Activated naive CD4-positive, alpha-beta T cell treated with anti-CD3 and anti-CD28 coated beads for 36 hours (primary cell): Measurements from ENCODE around the gene TTYH1. TPM values are rescaled to one million over a fixed set of nuclear protein-coding genes. Genes with fewer than 3 reads are reported as not detected.

Experiments used
- CTCF ChIA-PET: fragments of 350-600 bp; sonication (Branson Sonifier 250); formaldehyde crosslinking; loops from one replicate; lab custom pipeline; 2021; ENCODE audit warnings: antibody characterized with exemption; lab: Charles Lee
- DNase-seq: peaks from one replicate; pipeline ENCODE4 v3.0.0-alpha.2; 2020
- H3K27ac Mint-ChIP-seq: one replicate; pipeline ENCODE4 v1.8.0; 2021; ENCODE audit warnings: mild to moderate bottlenecking, mixed read lengths
- H3K27me3 Mint-ChIP-seq: one replicate; pipeline ENCODE4 v1.8.0; 2021; ENCODE audit warnings: low read depth, mixed read lengths
- H3K36me3 Mint-ChIP-seq: one replicate; pipeline ENCODE4 v1.8.0; 2021; ENCODE audit warnings: low read depth, mixed read lengths
- H3K4me1 Mint-ChIP-seq: one replicate; pipeline ENCODE4 v1.8.0; 2021; ENCODE audit warnings: low read depth, mixed read lengths
- H3K4me3 Mint-ChIP-seq: one replicate; pipeline ENCODE4 v1.8.0; 2021; ENCODE audit warnings: mild to moderate bottlenecking, moderate library complexity, mixed read lengths
- H3K9me3 Mint-ChIP-seq: one replicate; pipeline ENCODE4 v1.8.0; 2021; ENCODE audit warnings: mixed read lengths
- intact Hi-C: fragments of 100-400 bp; cut with micrococcal nuclease; formaldehyde crosslinking; loops from one replicate; pipeline ENCODE4 v1.15.1; 2023
- total RNA-seq, 2 experiments: library from RNA; stranded (reverse); gene quantifications; one replicate each; pipeline ENCODE4 v1.2.3, GENCODE V29; 2021

TTYH1 gene
- total RNA-seq, 2 experiments from 2014 or later: not detected

DNA sequence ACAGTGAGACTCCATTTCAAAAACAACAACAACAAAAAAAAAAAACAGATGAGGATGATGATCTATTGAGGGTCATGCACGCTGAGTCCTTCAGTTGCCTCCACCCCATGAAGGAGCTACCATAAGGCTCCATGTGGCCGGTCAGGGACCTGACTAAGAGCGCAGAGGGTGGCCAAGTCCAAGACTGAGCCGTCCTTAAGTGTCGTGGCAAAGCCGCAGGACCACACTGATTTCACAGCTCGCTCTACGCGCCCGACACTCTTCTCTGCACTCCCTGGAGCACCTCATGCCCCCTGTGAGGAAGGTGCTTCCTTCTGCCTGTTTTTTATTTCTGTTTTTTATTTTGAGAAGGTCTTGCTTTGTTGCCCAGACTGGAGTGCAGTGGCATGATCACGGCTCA, 12.3 kb downstream of the TTYH1 start:
- H3K36me3 Mint-ChIP-seq: no peaks in the 10 kb centered on the region
- peaks cover 33% of the 10 kb centered on the region for H3K27me3 Mint-ChIP-seq
- no peak overlapping the region for H3K4me3 Mint-ChIP-seq
- CTCF ChIA-PET: interaction anchor here (0.7 to 1.4 kb wide), 2 partner anchors 10 to 11 kb away, joined by 3 read pairs; no protein-coding TSS in a partner anchor
- no peak overlapping the region for H3K27ac Mint-ChIP-seq
- DNase-seq: no peak
- intact Hi-C loops: no loop called here
- H3K4me1 Mint-ChIP-seq: peaks cover 10% of the 10 kb centered on the region
- no peaks in the 10 kb centered on the region for H3K9me3 Mint-ChIP-seq

DNA sequence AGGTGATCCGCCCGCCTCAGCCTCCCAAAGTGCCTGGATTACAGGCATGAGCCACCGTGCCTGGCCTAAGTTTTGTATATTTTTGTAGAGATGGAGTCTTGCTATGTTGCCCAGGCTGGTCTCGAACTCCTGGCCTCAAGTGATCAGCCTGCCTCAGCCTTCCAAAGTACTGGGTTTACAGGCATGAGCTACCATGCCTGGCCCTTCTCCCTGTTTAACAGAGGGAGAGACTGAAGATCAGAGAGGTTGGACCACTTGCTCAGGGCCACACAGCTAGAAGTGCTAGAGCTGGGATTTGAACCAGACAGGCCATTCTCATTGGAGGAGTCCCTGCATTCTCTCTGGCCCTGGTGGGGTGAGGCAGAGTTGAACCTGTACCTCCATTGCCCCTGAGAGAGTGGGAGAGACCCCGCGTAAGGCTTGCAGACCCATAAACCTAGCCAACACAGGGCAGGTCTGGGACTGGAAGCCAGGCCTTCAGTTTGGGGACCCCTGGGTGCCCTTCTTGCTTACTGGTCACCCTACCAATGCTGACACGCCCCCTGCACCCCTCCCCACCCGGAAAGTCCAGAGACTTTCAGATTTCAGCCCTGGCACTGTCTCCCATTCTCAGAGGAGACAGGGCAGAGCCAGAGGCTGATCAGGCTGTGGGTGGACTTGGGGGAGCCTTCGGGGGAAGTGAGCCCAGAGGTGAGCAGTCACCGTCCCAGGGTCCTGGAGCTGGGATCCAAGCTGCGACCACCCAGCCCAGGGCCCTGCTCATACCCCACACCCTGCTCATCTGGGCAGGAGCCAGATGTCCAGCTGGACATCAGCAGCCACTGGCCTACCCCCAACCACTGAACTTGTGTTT, 13.3 kb downstream of the TTYH1 start:
- Mint-ChIP-seq H3K9me3 (no peaks in the 10 kb centered on the region), H3K27me3 (peaks cover 29% of the 10 kb centered on the region), H3K27ac (no peak overlapping the region), H3K4me3 (no peak overlapping the region), H3K4me1 (peaks cover 10% of the 10 kb centered on the region), H3K36me3 (no peaks in the 10 kb centered on the region)
- no peak for DNase-seq
- intact Hi-C loops: no loop called here
- CTCF ChIA-PET: interaction anchor here (0.7 to 1.4 kb wide), 2 partner anchors 9 to 10 kb away, joined by 3 read pairs; no protein-coding TSS in a partner anchor

DNA sequence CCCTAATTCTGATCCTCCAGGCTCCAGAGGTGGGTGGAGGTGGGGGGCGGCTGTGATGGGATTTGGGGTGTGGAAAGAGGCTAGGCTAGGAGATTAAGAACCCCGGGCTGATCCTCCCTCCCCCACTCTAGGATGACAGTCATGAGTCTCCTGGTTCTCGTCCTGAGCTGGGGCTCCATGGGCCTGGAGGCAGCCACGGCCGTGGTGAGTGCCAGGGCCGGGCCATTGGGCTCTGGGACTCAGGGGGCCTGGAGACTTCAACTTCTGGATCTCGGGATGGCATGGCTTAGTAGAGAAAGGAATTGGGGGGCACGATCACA, 13.9 kb downstream of the TTYH1 start:
- Mint-ChIP-seq H3K36me3 (no peaks in the 10 kb centered on the region), H3K9me3 (no peaks in the 10 kb centered on the region), H3K27me3 (peaks cover 26% of the 10 kb centered on the region), H3K4me1 (peaks cover 13% of the 10 kb centered on the region), H3K27ac (no peak overlapping the region), H3K4me3 (no peak overlapping the region)
- no peak for DNase-seq
- CTCF ChIA-PET: no interaction called here
- intact Hi-C loops: no loop called here

DNA sequence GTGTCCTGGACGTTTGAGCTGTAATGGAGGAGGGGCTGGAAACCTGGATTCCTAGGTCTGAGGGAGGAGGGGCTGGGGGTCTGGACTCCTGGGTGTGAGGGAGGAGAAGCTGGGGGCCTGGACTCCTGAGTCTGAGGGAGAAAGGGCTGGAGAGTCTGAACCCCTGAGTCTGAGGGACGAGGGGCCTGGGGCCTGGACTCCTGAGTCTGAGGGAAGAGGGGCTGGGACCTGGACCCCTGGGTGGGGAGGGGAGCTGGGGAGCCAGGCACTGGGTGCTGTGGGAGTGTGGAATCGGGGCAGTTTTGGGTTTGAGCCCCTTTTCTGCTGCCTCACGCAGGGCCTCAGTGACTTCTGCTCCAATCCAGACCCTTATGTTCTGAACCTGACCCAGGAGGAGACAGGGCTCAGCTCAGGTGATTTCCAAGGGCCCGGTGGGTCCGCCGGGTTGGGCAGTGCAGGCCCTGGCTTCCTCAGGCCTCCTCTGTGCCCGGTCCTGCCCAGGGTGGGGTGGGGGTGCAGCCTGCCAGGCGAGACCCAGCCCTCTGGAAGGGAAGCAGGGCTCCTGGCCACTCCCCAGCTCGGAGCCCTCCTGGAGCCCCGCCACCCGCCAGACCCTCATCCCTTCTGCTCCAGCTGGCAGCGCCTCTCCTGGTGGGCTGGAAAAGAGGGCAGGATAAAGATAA, 14.4 kb downstream of the TTYH1 start:
- peaks cover 26% of the 10 kb centered on the region for H3K27me3 Mint-ChIP-seq
- no peaks in the 10 kb centered on the region for H3K36me3 Mint-ChIP-seq
- H3K9me3 Mint-ChIP-seq: no peaks in the 10 kb centered on the region
- intact Hi-C loops: no loop called here
- H3K4me1 Mint-ChIP-seq: peaks cover 17% of the 10 kb centered on the region
- DNase-seq: no peak
- no peak overlapping the region for H3K27ac Mint-ChIP-seq
- H3K4me3 Mint-ChIP-seq: no peak overlapping the region
- CTCF ChIA-PET: no interaction called here

DNA sequence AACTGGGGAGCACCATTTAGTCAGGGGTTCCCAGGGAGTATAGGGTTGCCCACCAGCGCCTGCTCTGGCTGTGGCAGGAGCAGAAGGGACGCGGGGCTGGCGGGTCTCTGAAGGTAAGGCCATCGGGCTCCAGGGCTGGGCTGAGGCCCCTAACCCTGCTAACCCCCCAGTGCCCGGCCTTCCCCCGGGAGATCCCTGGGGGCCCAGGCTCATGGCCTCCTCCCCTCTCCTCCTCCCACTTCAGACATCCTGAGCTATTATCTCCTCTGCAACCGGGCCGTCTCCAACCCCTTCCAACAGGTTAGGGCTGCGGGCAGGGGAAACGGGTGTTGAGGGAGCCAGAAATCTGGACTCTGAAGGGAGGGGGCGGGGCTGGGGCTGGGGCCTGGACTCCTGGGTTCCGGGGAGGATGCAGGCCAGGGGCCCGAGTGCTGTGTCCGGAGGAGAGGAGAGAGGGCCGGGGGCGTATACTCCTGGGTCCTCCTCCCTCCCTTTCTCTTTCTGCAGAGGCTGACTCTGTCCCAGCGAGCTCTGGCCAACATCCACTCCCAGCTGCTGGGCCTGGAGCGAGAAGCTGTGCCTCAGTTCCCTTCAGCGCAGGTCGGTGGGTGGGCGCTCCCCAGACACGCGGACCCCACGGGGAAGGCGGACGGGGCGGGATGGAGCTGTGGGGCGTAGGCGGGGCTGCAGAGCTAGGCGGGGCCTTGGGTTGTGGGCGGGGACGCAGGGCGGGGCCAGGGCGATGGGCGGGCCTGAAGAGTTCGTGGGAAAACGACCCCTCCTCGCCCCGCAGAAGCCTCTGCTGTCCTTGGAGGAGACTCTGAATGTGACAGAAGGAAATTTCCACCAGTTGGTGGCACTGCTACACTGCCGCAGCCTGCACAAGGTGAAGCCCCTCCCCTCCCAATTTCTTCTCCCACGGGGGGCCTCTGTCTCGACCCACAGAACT, 15.3 kb downstream of the TTYH1 start:
- peaks cover 22% of the 10 kb centered on the region for H3K27me3 Mint-ChIP-seq
- peak; percentile 51 for DNase-seq
- intact Hi-C loops: no loop called here
- H3K9me3 Mint-ChIP-seq: no peaks in the 10 kb centered on the region
- H3K36me3 Mint-ChIP-seq: no peaks in the 10 kb centered on the region
- CTCF ChIA-PET: no interaction called here
- H3K27ac Mint-ChIP-seq: no peak overlapping the region
- H3K4me1 Mint-ChIP-seq: peaks cover 22% of the 10 kb centered on the region
- peak overlapping the region; percentile 48 for H3K4me3 Mint-ChIP-seq

DNA sequence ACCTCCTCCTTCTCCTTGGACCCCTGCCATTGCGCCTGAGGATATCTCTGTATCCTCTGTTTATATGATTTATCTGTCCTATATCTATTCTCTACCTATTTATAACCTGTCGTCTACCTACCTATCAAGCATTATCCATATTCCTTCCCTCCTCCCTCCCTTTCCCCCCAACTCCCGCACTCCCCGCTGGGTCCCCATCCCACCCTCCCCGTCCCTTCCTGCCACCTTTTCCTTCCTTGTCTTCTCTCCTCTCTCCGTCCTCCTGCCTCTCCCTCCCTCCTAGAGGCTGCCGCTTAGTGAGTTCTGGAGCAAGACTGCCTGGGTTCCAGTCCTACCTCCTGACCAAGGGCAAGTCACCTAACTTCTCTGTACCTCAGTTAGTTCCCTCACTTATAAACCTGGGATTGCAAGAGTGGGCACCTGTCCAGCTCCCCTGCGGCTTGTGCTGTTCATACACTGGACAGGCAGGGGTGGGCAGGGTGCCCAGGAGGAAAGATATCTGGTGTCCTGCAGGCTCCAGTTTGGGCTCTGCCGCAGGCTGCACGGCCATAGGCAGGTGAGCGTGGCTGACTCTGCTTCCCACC, 16.1 kb downstream of the TTYH1 start:
- CTCF ChIA-PET: no interaction called here
- peaks cover 15% of the 10 kb centered on the region for H3K27me3 Mint-ChIP-seq
- intact Hi-C loops: no loop called here
- H3K36me3 Mint-ChIP-seq: no peaks in the 10 kb centered on the region
- H3K27ac Mint-ChIP-seq: no peak overlapping the region
- no peak overlapping the region for H3K4me3 Mint-ChIP-seq
- DNase-seq: no peak
- H3K4me1 Mint-ChIP-seq: peaks cover 25% of the 10 kb centered on the region
- no peaks in the 10 kb centered on the region for H3K9me3 Mint-ChIP-seq

DNA sequence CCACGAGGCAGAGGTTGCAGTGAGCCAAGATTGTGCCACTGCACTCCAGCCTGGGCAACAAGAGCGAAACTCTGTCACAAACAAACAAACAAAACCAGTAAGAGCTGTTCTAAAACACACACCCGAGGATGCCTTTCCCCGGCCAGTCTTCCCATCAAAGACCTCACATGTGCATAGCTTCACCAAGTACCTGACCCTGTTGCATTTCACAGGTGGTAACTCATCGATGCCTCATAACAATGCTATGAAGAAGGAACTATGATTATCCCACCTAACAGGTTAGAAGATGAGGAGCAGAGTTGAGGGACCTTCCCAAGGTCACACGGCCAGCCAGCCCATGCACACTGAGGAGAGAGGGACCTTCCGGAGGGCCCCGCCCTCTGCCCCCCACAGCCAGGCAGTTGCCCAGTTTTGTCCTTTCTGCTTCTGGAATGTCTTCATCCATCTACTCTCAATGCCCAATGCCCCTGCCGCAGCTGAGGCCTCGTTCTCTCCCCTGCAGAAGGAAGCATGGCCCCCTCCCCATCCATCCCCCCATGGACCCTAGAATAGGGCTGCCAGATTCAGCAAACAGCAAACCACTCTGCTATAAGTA, 17.0 kb downstream of the TTYH1 start:
- no peak for DNase-seq
- CTCF ChIA-PET: no interaction called here
- Mint-ChIP-seq H3K9me3 (no peaks in the 10 kb centered on the region), H3K27me3 (peaks cover 11% of the 10 kb centered on the region), H3K27ac (no peak overlapping the region), H3K4me3 (no peak overlapping the region), H3K36me3 (peaks cover 2% of the 10 kb centered on the region), H3K4me1 (peaks cover 28% of the 10 kb centered on the region)
- intact Hi-C loops: no loop called here

DNA sequence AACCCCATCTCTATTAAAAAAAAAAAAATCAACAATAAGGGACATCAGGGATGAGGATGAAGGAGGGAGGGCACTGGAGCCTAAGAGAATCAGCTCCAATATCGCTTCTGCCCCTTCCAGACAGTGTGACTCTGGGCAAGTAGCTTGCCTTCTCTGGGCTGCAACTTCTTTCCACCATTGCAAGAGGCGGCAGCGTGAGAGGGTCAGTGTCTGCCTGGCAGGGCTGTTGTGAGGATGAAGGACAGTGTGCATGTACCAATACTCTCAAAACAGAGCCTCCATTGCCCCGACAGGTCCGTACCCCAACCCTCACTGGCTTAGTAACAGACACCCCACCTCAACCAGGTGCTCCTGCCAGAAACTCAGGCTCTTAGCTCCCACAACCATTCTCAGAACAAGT, 18.4 kb downstream of the TTYH1 start:
- Mint-ChIP-seq H3K36me3 (peaks cover 2% of the 10 kb centered on the region), H3K4me3 (no peak overlapping the region), H3K9me3 (no peaks in the 10 kb centered on the region), H3K27me3 (peaks cover 7% of the 10 kb centered on the region), H3K27ac (no peak overlapping the region), H3K4me1 (peaks cover 28% of the 10 kb centered on the region)
- intact Hi-C loops: no loop called here
- CTCF ChIA-PET: interaction anchor here (0.7 kb wide), 1 partner anchor 30 kb away, joined by 3 read pairs; the partner anchor contains the start of gene LENG9
- DNase-seq: no peak

DNA sequence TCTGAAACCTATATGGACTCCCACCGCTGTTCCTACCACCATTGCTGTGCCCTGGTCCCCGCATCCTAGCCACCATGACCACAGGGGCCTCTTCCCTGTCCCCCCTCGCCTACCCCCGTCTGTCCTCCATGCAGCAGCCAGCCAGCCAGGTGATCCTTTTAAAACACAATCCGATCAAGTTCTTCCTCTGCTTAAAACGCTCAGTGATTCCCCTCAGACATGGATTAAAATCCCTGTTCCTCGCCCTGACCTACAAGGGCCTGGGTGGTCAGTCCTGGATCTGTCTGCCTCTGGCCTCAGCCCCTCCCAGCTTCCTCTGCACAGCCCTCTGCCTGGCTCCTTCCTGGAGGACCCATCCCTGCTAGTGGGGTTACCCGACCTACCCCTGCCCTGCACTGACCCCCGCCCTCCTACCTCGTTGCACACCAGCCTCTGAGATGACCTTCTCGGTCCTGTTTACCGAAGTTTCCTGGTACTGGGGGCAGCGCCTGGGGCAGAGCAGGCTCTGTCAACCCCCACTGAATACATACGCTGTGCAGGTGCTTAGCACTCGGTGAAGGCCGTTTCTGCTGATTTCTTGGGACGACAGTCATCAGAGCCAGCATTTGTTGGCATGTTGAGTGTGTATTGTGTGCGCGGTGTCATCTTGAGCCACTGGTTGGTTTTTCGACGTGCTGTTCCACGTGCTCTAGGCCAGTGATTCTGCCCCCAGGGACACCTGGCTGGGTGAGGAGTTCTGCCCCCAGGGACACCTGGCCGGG, 19.0 kb downstream of the TTYH1 start:
- no peak for DNase-seq
- Mint-ChIP-seq H3K4me1 (peaks cover 27% of the 10 kb centered on the region), H3K36me3 (peaks cover 2% of the 10 kb centered on the region), H3K4me3 (no peak overlapping the region), H3K27me3 (peaks cover 3% of the 10 kb centered on the region), H3K27ac (no peak overlapping the region), H3K9me3 (no peaks in the 10 kb centered on the region)
- intact Hi-C loops: no loop called here
- CTCF ChIA-PET: no interaction called here

DNA sequence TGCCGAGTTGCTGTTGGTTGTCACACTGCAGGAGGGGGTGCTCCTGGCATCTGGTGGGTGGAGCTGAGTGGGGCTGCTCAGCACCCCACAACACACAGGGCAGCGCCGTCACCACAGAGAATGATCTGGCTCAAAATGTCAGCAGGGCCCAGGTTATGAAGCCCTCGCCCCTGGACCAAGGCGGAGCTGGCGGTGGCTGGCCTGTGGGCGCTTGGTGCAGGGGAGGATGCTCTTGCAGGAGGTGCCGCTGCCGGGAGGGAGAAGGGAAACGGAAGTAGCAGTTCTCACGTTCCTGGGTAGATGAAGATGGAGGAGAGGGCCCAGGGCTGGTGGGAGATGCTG, 19.6 kb downstream of the TTYH1 start:
- Mint-ChIP-seq H3K27ac (peak overlapping the region; percentile 37), H3K27me3 (no peaks in the 10 kb centered on the region), H3K4me1 (peaks cover 27% of the 10 kb centered on the region), H3K36me3 (peaks cover 2% of the 10 kb centered on the region), H3K4me3 (peak overlapping the region; percentile 29), H3K9me3 (no peaks in the 10 kb centered on the region)
- CTCF ChIA-PET: interaction anchor here (0.6 kb wide), 1 partner anchor 214 kb away, joined by 3 read pairs; no protein-coding TSS in a partner anchor
- intact Hi-C loops: no loop called here
- peak; percentile 21 for DNase-seq

DNA sequence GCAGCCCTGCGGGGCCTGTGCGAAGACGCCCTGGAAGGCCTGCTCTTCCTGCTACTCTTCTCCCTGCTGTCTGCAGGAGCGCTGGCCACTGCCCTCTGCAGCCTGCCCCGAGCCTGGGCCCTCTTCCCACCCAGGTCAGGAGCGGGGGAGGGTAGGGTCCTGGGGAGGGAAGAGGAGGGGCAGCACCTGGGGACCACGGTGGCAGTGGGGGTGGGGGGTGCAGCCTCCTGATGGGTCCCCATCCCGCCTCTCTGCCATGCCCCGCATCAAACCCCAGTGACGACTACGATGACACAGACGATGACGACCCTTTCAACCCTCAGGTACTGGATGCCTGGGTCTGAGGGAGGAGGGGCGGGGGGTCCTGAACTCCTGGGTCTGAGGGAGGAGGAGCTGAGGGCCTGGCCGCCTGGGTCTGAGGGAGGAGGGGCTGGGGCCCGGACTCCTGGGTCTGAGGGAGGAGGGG, 20.3 kb downstream of the TTYH1 start:
- no peak overlapping the region for H3K27ac Mint-ChIP-seq
- CTCF ChIA-PET: interaction anchor here (0.6 kb wide), 1 partner anchor 214 kb away, joined by 3 read pairs; no protein-coding TSS in a partner anchor
- peaks cover 2% of the 10 kb centered on the region for H3K36me3 Mint-ChIP-seq
- peaks cover 28% of the 10 kb centered on the region for H3K4me1 Mint-ChIP-seq
- DNase-seq: no peak
- no peaks in the 10 kb centered on the region for H3K9me3 Mint-ChIP-seq
- no peaks in the 10 kb centered on the region for H3K27me3 Mint-ChIP-seq
- intact Hi-C loops: no loop called here
- no peak overlapping the region for H3K4me3 Mint-ChIP-seq
